Measurements from ENCODE around the gene TADA3. TPM values are rescaled to one million over a fixed set of nuclear protein-coding genes. Genes with fewer than 3 reads are reported as not detected.

The TADA3 gene
- total RNA-seq, 4 donors from 2014 or later: 45.0 to 61.1 (median 52.2) TPM

GRCh38 chr3:9809615-9810432 is 17.6 kb upstream of the TADA3 start, which contains the start of gene TTLL3:
Gene TTLL3, plus strand, starts transcription at chr3:9810262. Its CDS starts 400 bp downstream, at chr3:9810662.
- DNase-seq (ENCODE audit: low spot score): peak; percentile 78
- ATAC-seq (ENCODE audit: low FRiP score): peak; percentile 82

GRCh38 chr3:9809239-9809614 is 17.0 kb upstream of the TADA3 start:
- DNase-seq (ENCODE audit: low spot score) (no peak), ATAC-seq (ENCODE audit: low FRiP score) (no peak)
- TF ChIP-seq CTCF (IDR thresholded peaks at IDR 0.05): no peak

More at GRCh38 chr3:9809615-9810432, 17.6 kb upstream of the TADA3 start, which contains the start of gene TTLL3:
- no peak for TF ChIP-seq CTCF (IDR thresholded peaks at IDR 0.05)

- DNase-seq (ENCODE audit: low spot score): no peak
- ATAC-seq (ENCODE audit: low FRiP score): no peak
- TF ChIP-seq CTCF (IDR thresholded peaks at IDR 0.05): no peak
Observed at GRCh38 chr3:9808345-9809037, 16.2 kb upstream of the TADA3 start.

GRCh38 chr3:9807981-9808344 is 15.7 kb upstream of the TADA3 start:
- no peak for TF ChIP-seq CTCF (IDR thresholded peaks at IDR 0.05)
- no peak for ATAC-seq (ENCODE audit: low FRiP score)
- DNase-seq (ENCODE audit: low spot score): no peak

- ATAC-seq (ENCODE audit: low FRiP score) (no peak), DNase-seq (ENCODE audit: low spot score) (no peak)
- no peak for TF ChIP-seq CTCF (IDR thresholded peaks at IDR 0.05)
Observed at GRCh38 chr3:9806688-9807589, 14.7 kb upstream of the TADA3 start.

- no peak for TF ChIP-seq CTCF (IDR thresholded peaks at IDR 0.05)
Observed at GRCh38 chr3:9806137-9806536, 13.9 kb upstream of the TADA3 start.

More at GRCh38 chr3:9806137-9806536, 13.9 kb upstream of the TADA3 start:
- DNase-seq (ENCODE audit: low spot score): no peak
- no peak for ATAC-seq (ENCODE audit: low FRiP score)

Data from omental fat pad (tissue), 4 donors.